Peyer's patch (tissue), 4 donors: ENCODE data around the gene SLC25A25. TPM values are rescaled to one million over a fixed set of nuclear protein-coding genes. Genes with fewer than 3 reads are reported as not detected.
"Not testable (repeated sequence)": the region's sequence is repeated elsewhere in the genome, so short reads cannot be mapped to it uniquely, and the experiment has no call there.

Experiments used
- DNase-seq, 3 donors: peaks; one replicate each; pipeline ENCODE4 v3.0.0-alpha.2; 2017 to 2019
- H3K27ac ChIP-seq, 4 donors: fragments of 200-600 bp; sonication (generic); one replicate each; pipeline ENCODE4 v1.5.1; 2016 to 2019
- H3K27me3 ChIP-seq, 2 donors: fragments of 200-600 bp; sonication (generic); one replicate each; pipeline ENCODE4 v1.5.1; 2019
- H3K36me3 ChIP-seq, 3 donors: fragments of 200-600 bp; sonication (generic); one replicate each; pipeline ENCODE4 v1.5.1; 2016 to 2019
- H3K4me1 ChIP-seq, 4 donors: fragments of 200-600 bp; sonication (generic); one replicate each; pipeline ENCODE4 v1.5.1; 2016 to 2019
- H3K4me3 ChIP-seq, 4 donors: fragments of 200-600 bp; sonication (generic); 1 replicate in 3 of 4; 2 replicates in 1 of 4; pipeline ENCODE4 v1.5.1; 2016 to 2019; ENCODE audit warnings: mild to moderate bottlenecking in 1 of 4
- H3K9me3 ChIP-seq, 4 donors: fragments of 200-600 bp; sonication (generic); one replicate each; pipeline ENCODE4 v1.5.1; 2016 to 2019; ENCODE audit warnings: mild to moderate bottlenecking in 1 of 4
- CTCF ChIP-seq, 6 experiments: fragments of 450-650 bp in 4 of 6; fragments of 200-600 bp in 2 of 6; sonication (generic) in 1 of 6; IDR thresholded peaks; one replicate each; pipeline ENCODE4 v1.5.1; 2017 to 2019; ENCODE audit warnings: antibody characterized with exemption in 6 of 6, mild to moderate bottlenecking in 3 of 6, moderate library complexity in 1 of 6
- POLR2A ChIP-seq, 2 donors: fragments of 450-650 bp; IDR thresholded peaks; one replicate each; pipeline ENCODE4 v1.5.1; 2017; ENCODE audit warnings: antibody characterized with exemption in 2 of 2, mild to moderate bottlenecking in 2 of 2, moderate library complexity in 2 of 2
- total RNA-seq, 4 donors: library from RNA; depleted of rRNA; stranded (reverse); fragments of >200 nt; gene quantifications; one replicate each; pipeline ENCODE4 v1.1.0, GENCODE V29; 2016

The SLC25A25 gene
- total RNA-seq, 4 donors from 2014 or later = 18.2 to 44.1 (median 28.2) TPM

- H3K4me3 ChIP-seq = not testable (repeated sequence)
Measured at GRCh38 chr9:128129976-128130590, 62.1 kb downstream of the SLC25A25 start.

GRCh38 chr9:128130651-128131050 is 62.6 kb downstream of the SLC25A25 start:
- H3K4me3 ChIP-seq, H3K9me3 ChIP-seq, H3K36me3 ChIP-seq, H3K27ac ChIP-seq, H3K27me3 ChIP-seq: not testable (repeated sequence)
- H3K4me1 ChIP-seq = peaks cover 4 to 22% (median 13%) of the 10 kb centered on the region in 4 donors
- DNase-seq = peak in 2 of 3 donors; percentile 14 to 41

More at GRCh38 chr9:128129976-128130590, 62.1 kb downstream of the SLC25A25 start:
- H3K9me3 ChIP-seq, H3K27me3 ChIP-seq, H3K27ac ChIP-seq, H3K36me3 ChIP-seq: not testable (repeated sequence)
- H3K4me1 ChIP-seq = peaks cover 4 to 28% (median 18%) of the 10 kb centered on the region in 4 donors
- DNase-seq = peak; percentile 28 to 89 (median 57)
- TF ChIP-seq CTCF (IDR thresholded peaks at IDR 0.05) = peak in 5 of 6 experiments; percentile 15 to 51 (median 44)

- not testable (repeated sequence) for H3K9me3 ChIP-seq, H3K27me3 ChIP-seq, H3K36me3 ChIP-seq, H3K4me3 ChIP-seq, H3K27ac ChIP-seq
- peaks cover under 1 to 15% (median 7%) of the 10 kb centered on the region in 4 donors for H3K4me1 ChIP-seq
- peak in 1 of 3 donors; percentile 25 for DNase-seq
Measured at GRCh38 chr9:128131346-128131745, 63.3 kb downstream of the SLC25A25 start.

GRCh38 chr9:128132139-128132538 is 64.1 kb downstream of the SLC25A25 start:
- not testable (repeated sequence) for H3K4me3 ChIP-seq, H3K4me1 ChIP-seq, H3K27me3 ChIP-seq, H3K36me3 ChIP-seq, H3K9me3 ChIP-seq
- H3K27ac ChIP-seq = peak overlapping the region in 1 of 4 donors; percentile 35
- DNase-seq = peak in 2 of 3 donors; percentile 47

- not testable (repeated sequence) for H3K9me3 ChIP-seq, H3K4me1 ChIP-seq, H3K36me3 ChIP-seq, H3K4me3 ChIP-seq, H3K27ac ChIP-seq, H3K27me3 ChIP-seq
- peak in 1 of 3 donors; percentile 22 for DNase-seq
Measured at GRCh38 chr9:128135561-128135960, 67.5 kb downstream of the SLC25A25 start.

- H3K27ac ChIP-seq = no peak overlapping the region
- no peak for TF ChIP-seq CTCF (IDR thresholded peaks at IDR 0.05)
- TF ChIP-seq POLR2A (IDR thresholded peaks at IDR 0.05) = no peak
- no peak overlapping the region for H3K4me3 ChIP-seq
- no peaks in the 10 kb centered on the region for H3K27me3 ChIP-seq
- no peaks in the 10 kb centered on the region for H3K36me3 ChIP-seq
- H3K4me1 ChIP-seq = no peaks in the 10 kb centered on the region
- peak in 1 of 3 donors; percentile 15 for DNase-seq
- H3K9me3 ChIP-seq = no peaks in the 10 kb centered on the region
Measured at GRCh38 chr9:128136816-128137793, 69.1 kb downstream of the SLC25A25 start.

- DNase-seq = peak in 1 of 3 donors; percentile 28
- Histone ChIP-seq H3K27me3 (no peaks in the 10 kb centered on the region), H3K4me3 (no peak overlapping the region), H3K4me1 (no peaks in the 10 kb centered on the region), H3K27ac (no peak overlapping the region), H3K9me3 (no peaks in the 10 kb centered on the region), H3K36me3 (no peaks in the 10 kb centered on the region)
- TF ChIP-seq CTCF (IDR thresholded peaks at IDR 0.05) (no peak), POLR2A (IDR thresholded peaks at IDR 0.05) (no peak)
Measured at GRCh38 chr9:128138001-128138400, 70.0 kb downstream of the SLC25A25 start.
